H1 (cell line): ENCODE data around the gene RELL2. TPM values are rescaled to one million over a fixed set of nuclear protein-coding genes. Genes with fewer than 3 reads are reported as not detected.

Experiments
- CTCF ChIA-PET: fragments of 300-600 bp; sonication (Branson Sonifier 250); formaldehyde crosslinking; loops from one replicate; lab custom pipeline; 2021; ENCODE audit not compliant: partially characterized antibody; lab: Charles Lee
- POLR2A ChIA-PET: fragments of 300-600 bp; sonication (Branson Sonifier 250); formaldehyde crosslinking; loops from one replicate; lab custom pipeline; 2021; ENCODE audit warnings: inconsistent platforms; ENCODE audit not compliant: partially characterized antibody; lab: Charles Lee
- DNase-seq, 2 experiments: peaks; one replicate each; pipeline versions ENCODE4 v3.0.0 to v3.0.0-alpha.2; 2010 to 2022; ENCODE audit warnings: low spot score in 2 of 2, low read depth in 1 of 2, mixed read lengths in 1 of 2
- FAIRE-seq: peaks from 2 replicates; lab custom pipeline; 2011; peaks lifted over from hg19 to GRCh38; lab: Jason Lieb, UNC
- H2AFZ ChIP-seq: 2 replicates; pipeline ENCODE4 v1.8.1; 2012; ENCODE audit warnings: low read length, inconsistent platforms
- H2AK5ac ChIP-seq: 2 replicates; pipeline ENCODE4 v1.6.1; 2013; ENCODE audit warnings: low read depth, low read length
- H2BK120ac ChIP-seq: replicated peaks from 2 replicates; pipeline ENCODE3; 2013; ENCODE audit warnings: low read depth, low read length, inconsistent platforms
- H2BK12ac ChIP-seq: 2 replicates; pipeline ENCODE4 v1.6.1; 2013; ENCODE audit warnings: low read depth, low read length
- H2BK15ac ChIP-seq: 2 replicates; pipeline ENCODE4 v1.6.1; 2013; ENCODE audit warnings: low read length
- H2BK20ac ChIP-seq: 2 replicates; pipeline ENCODE4 v1.6.1; 2013; ENCODE audit warnings: low read length
- H2BK5ac ChIP-seq: 2 replicates; pipeline ENCODE4 v1.6.1; 2013; ENCODE audit warnings: low read depth, low read length
- H3K14ac ChIP-seq: 2 replicates; pipeline ENCODE4 v1.6.1; 2013; ENCODE audit warnings: inconsistent platforms; ENCODE audit not compliant: insufficient read length
- H3K18ac ChIP-seq: 2 replicates; pipeline ENCODE4 v1.6.1; 2013; ENCODE audit warnings: low read length; ENCODE audit errors: extremely low read depth
- H3K23ac ChIP-seq: 2 replicates; pipeline ENCODE4 v1.6.1; 2013; ENCODE audit warnings: inconsistent platforms; ENCODE audit not compliant: insufficient read length
- H3K23me2 ChIP-seq: 2 replicates; pipeline ENCODE4 v1.6.1; 2013; ENCODE audit warnings: low read depth, low read length
- H3K27ac ChIP-seq: 2 replicates; pipeline ENCODE4 v1.6.1; 2011; ENCODE audit warnings: low read depth, low read length, inconsistent platforms
- H3K27me3 ChIP-seq, 4 experiments: replicated peaks in 1 of 4; 1 replicate in 1 of 4; 2 replicates in 3 of 4; pipeline versions ENCODE4 v1.6.1 to v1.8.1; 2011 to 2013; ENCODE audit warnings: low read length in 3 of 4, mild to moderate bottlenecking in 3 of 4, inconsistent platforms in 2 of 4, mixed read lengths in 2 of 4, moderate library complexity in 1 of 4; ENCODE audit not compliant: control insufficient read depth in 3 of 4, insufficient read depth in 3 of 4; ENCODE audit errors: extremely low read depth in 1 of 4
- H3K36me3 ChIP-seq, 4 experiments: 2 replicates each; pipeline versions ENCODE4 v1.6.1 to v1.8.1; 2011 to 2013; ENCODE audit warnings: mild to moderate bottlenecking in 4 of 4, low read length in 3 of 4, moderate library complexity in 2 of 4, control low read depth in 1 of 4, inconsistent platforms in 1 of 4; ENCODE audit not compliant: insufficient read depth in 4 of 4, control insufficient read depth in 2 of 4
- H3K4ac ChIP-seq: replicated peaks from 2 replicates; pipeline ENCODE3; 2013; ENCODE audit warnings: low read length, low read depth, mixed read lengths, inconsistent platforms; ENCODE audit not compliant: insufficient read length
- H3K4me1 ChIP-seq, 4 experiments: replicated peaks in 1 of 4; 1 replicate in 1 of 4; 2 replicates in 3 of 4; pipeline versions ENCODE4 v1.6.1 to v1.8.1; 2011 to 2013; ENCODE audit warnings: low read length in 3 of 4, inconsistent platforms in 2 of 4, mixed read lengths in 1 of 4; ENCODE audit not compliant: insufficient read depth in 4 of 4, control insufficient read depth in 3 of 4
- H3K4me2 ChIP-seq, 2 experiments: 2 replicates each; pipeline versions ENCODE4 v1.6.1 to v1.8.1; 2011 to 2013; ENCODE audit warnings: low read depth in 2 of 2, low read length in 2 of 2, control low read depth in 1 of 2, inconsistent platforms in 1 of 2, mild to moderate bottlenecking in 1 of 2; ENCODE audit not compliant: insufficient read depth in 1 of 2
- H3K4me3 ChIP-seq, 4 experiments: fragments of 200-600, 300-600 bp in 1 of 4; sonication (generic), shearing (Covaris generic), sonication (Bioruptor Twin) in 1 of 4; 2 replicates each; pipeline versions ENCODE4 v1.5.1 to v1.8.1; 2011 to 2016; ENCODE audit warnings: low read length in 4 of 4, low read depth in 3 of 4, control low read depth in 2 of 4, inconsistent platforms in 2 of 4, mild to moderate bottlenecking in 2 of 4, mixed read lengths in 1 of 4, moderate library complexity in 1 of 4; ENCODE audit not compliant: insufficient read depth in 2 of 4; ENCODE audit errors: extremely low read depth in 1 of 4
- H3K56ac ChIP-seq: replicated peaks from 2 replicates; pipeline ENCODE3; 2013; ENCODE audit warnings: low read depth, mild to moderate bottlenecking, mixed read lengths, low read length, inconsistent platforms; ENCODE audit not compliant: insufficient read length
- H3K79me1 ChIP-seq: 2 replicates; pipeline ENCODE4 v1.6.1; 2013; ENCODE audit warnings: low read depth, low read length, control low read depth
- H3K79me2 ChIP-seq, 2 experiments: 2 replicates each; pipeline versions ENCODE4 v1.6.1 to v1.8.1; 2012 to 2013; ENCODE audit warnings: low read length in 2 of 2, mild to moderate bottlenecking in 2 of 2, inconsistent platforms in 1 of 2; ENCODE audit not compliant: insufficient read depth in 2 of 2, control insufficient read depth in 1 of 2
- H3K9ac ChIP-seq, 4 experiments: replicated peaks in 1 of 4; 1 replicate in 1 of 4; 2 replicates in 3 of 4; pipeline versions ENCODE4 v1.6.1 to v1.8.1; 2011 to 2013; ENCODE audit warnings: low read depth in 3 of 4, low read length in 3 of 4, control low read depth in 2 of 4, mild to moderate bottlenecking in 2 of 4, moderate library complexity in 2 of 4, inconsistent platforms in 1 of 4; ENCODE audit errors: extremely low read depth in 1 of 4
- H3K9me3 ChIP-seq, 2 experiments: 2 replicates each; pipeline versions ENCODE4 v1.6.1 to v1.8.1; 2012 to 2013; ENCODE audit warnings: mild to moderate bottlenecking in 2 of 2, moderate library complexity in 2 of 2, control low read depth in 1 of 2, inconsistent platforms in 1 of 2, low read depth in 1 of 2, low read length in 1 of 2, mixed read lengths in 1 of 2; ENCODE audit not compliant: insufficient read depth in 2 of 2
- H4K20me1 ChIP-seq, 2 experiments: replicated peaks in 1 of 2; 2 replicates each; pipeline versions ENCODE3 to v1.8.1; 2011 to 2013; ENCODE audit warnings: inconsistent platforms in 2 of 2, low read length in 2 of 2, mild to moderate bottlenecking in 1 of 2; ENCODE audit not compliant: insufficient read depth in 2 of 2, control insufficient read depth in 1 of 2
- H4K5ac ChIP-seq: 2 replicates; pipeline ENCODE4 v1.6.1; 2013; ENCODE audit warnings: low read length, low read depth, mixed read lengths, inconsistent platforms; ENCODE audit not compliant: insufficient read length
- H4K8ac ChIP-seq: 2 replicates; pipeline ENCODE4 v1.8.0; 2013; ENCODE audit warnings: mild to moderate bottlenecking, moderate library complexity, low read length, inconsistent platforms; ENCODE audit not compliant: insufficient read depth; ENCODE audit errors: extremely low read depth
- H4K91ac ChIP-seq: replicated peaks from 2 replicates; pipeline ENCODE3; 2013; ENCODE audit warnings: low read length, mixed read lengths, inconsistent platforms; ENCODE audit not compliant: insufficient read length
- BRCA1 ChIP-seq: IDR thresholded peaks from 2 replicates; pipeline ENCODE4 v1.6.1; 2012; ENCODE audit warnings: low read depth, low read length, improper control_type of control experiment
- CREB1 ChIP-seq: IDR thresholded peaks from 2 replicates; pipeline ENCODE4 v1.6.1; 2012; ENCODE audit warnings: inconsistent platforms
- CTBP2 ChIP-seq: IDR thresholded peaks from 2 replicates; pipeline ENCODE4 v1.7.0; 2011; ENCODE audit warnings: borderline replicate concordance, mild to moderate bottlenecking, moderate library complexity, mixed read lengths, low read length; ENCODE audit not compliant: insufficient read depth, insufficient read length
- EP300 ChIP-seq, 2 experiments: IDR thresholded peaks; 1 replicate in 1 of 2; 2 replicates in 1 of 2; pipeline ENCODE4 v1.6.1; 2011 to 2012; ENCODE audit warnings: low read depth in 2 of 2, low read length in 2 of 2, mild to moderate bottlenecking in 2 of 2, borderline replicate concordance in 1 of 2, inconsistent platforms in 1 of 2, moderate library complexity in 1 of 2
- FOSL1 ChIP-seq: IDR thresholded peaks from 2 replicates; pipeline ENCODE4 v1.6.1; 2011; ENCODE audit warnings: mild to moderate bottlenecking, low read depth, low read length, moderate library complexity; ENCODE audit not compliant: insufficient read depth
- RXRA ChIP-seq: IDR thresholded peaks from 2 replicates; pipeline ENCODE4 v1.6.1; 2011; ENCODE audit warnings: low read depth, mild to moderate bottlenecking, low read length, moderate library complexity; ENCODE audit not compliant: insufficient read depth
- SP1 ChIP-seq: IDR thresholded peaks from 2 replicates; pipeline ENCODE4 v1.6.1; 2011; ENCODE audit warnings: low read depth, low read length
- SP4 ChIP-seq: IDR thresholded peaks from 2 replicates; pipeline ENCODE4 v1.6.1; 2012; ENCODE audit warnings: low read length, inconsistent platforms
- SUZ12 ChIP-seq: fragments of 200-600 bp; sonication (generic); IDR thresholded peaks from 2 replicates; pipeline ENCODE4 v1.6.1; 2012; ENCODE audit warnings: mild to moderate bottlenecking, inconsistent platforms, low read length, moderate library complexity, mixed read lengths
- TEAD4 ChIP-seq: IDR thresholded peaks from 2 replicates; pipeline ENCODE4 v1.6.1; 2012; ENCODE audit warnings: low read depth, low read length, inconsistent platforms, mixed read lengths
- WGBS, 2 experiments: shearing (Covaris generic) in 1 of 2; methylation state at CpG; one replicate each; pipeline versions ENCODE4 v1.1.6 to v1.1.7; 2013 to 2015; ENCODE audit warnings: low lambda C conversion rate in 2 of 2, mixed read lengths in 2 of 2, inconsistent platforms in 1 of 2, low coverage in 1 of 2, missing lambda C conversion rate in 1 of 2; ENCODE audit not compliant: insufficient replicate concordance in 2 of 2, insufficient coverage in 1 of 2, insufficient read length in 1 of 2; ENCODE audit errors: extremely low coverage in 1 of 2, missing lambda C conversion rate in 1 of 2; 5-methylcytosine and 5-hydroxymethylcytosine counted together
- polyA plus RNA-seq, 7 experiments: library from polyadenylated mRNA; depleted of rRNA in 3 of 7; stranded (reverse) in 5 of 7; unstranded in 2 of 7; fragments of >200 nt in 5 of 7; fragments of 200-250 nt in 2 of 7; gene quantifications; 1 replicate in 5 of 7; 2 replicates in 1 of 7; 4 replicates in 1 of 7; pipeline versions ENCODE4 v1.2.1 to v1.2.3, GENCODE V29; 2011 to 2013; ENCODE audit warnings: missing spikeins in 2 of 7, mixed read lengths in 2 of 7
- total RNA-seq: library from RNA; stranded (reverse); fragmentation: NEBNext Ultra II Directional; extraction: Animal tissue kit (Norgen Biotek cat#: 25700); gene quantifications from 2 replicates; pipeline ENCODE4 v1.2.1, GENCODE V29; 2021
- TF ChIP-seq, protein P1 (sequence below): IDR thresholded peaks from 2 replicates; pipeline ENCODE4 v1.6.1; 2012; ENCODE audit warnings: inconsistent platforms
- TF ChIP-seq, protein P2 (sequence below): IDR thresholded peaks from 2 replicates; pipeline ENCODE4 v1.6.1; 2011; ENCODE audit warnings: low read length, improper control_type of control experiment

The RELL2 gene
- total and polyA plus RNA-seq, 2 of the 8 experiments (the other 6 are each of a cell fraction or from before 2014, with no cell fraction given), result 18.6 to 23.7 TPM

DNA sequence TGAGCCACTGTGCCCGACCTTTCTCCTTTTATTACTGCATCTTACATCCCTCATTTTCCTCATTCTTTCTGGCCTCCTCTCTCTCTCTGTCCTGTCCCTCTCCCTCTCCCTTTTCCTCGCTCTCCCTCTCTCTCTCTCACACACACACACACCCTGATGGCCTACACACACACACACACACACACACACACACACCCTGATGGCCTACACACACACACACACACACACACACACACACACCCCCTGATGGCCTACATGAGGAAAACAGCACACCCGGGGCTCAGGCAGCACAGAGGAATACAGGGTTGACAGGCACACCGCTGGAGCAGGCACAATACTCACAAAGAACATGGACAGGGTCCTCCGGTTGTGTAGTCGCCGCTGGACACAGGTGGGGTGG lies 18.2 kb downstream of the RELL2 start:
- no peaks in the 10 kb centered on the region for H3K79me1 ChIP-seq
- H2BK20ac ChIP-seq, result no peak overlapping the region
- H3K9ac ChIP-seq, result no peak overlapping the region
- H3K27me3 ChIP-seq, result no peaks in the 10 kb centered on the region; a peak in 1 of 7 replicates
- H3K23ac ChIP-seq, result no peak overlapping the region
- no peak overlapping the region for H3K56ac ChIP-seq
- no peak overlapping the region for H2AFZ ChIP-seq
- H3K23me2 ChIP-seq, result peaks cover 3% of the 10 kb centered on the region; the same call in 1 of the 2 replicates
- no peak overlapping the region for H2AK5ac ChIP-seq
- DNase-seq (no peak), FAIRE-seq (no peak)
- H3K4me3 ChIP-seq, result no peak overlapping the region
- H2BK12ac ChIP-seq, result no peak overlapping the region
- no peak overlapping the region for H3K18ac ChIP-seq
- no peak overlapping the region for H2BK15ac ChIP-seq
- H4K8ac ChIP-seq, result no peak overlapping the region
- H3K14ac ChIP-seq, result no peak overlapping the region
- H4K5ac ChIP-seq, result no peak overlapping the region
- no peak overlapping the region for H3K27ac ChIP-seq
- POLR2A ChIA-PET, result interaction anchor here (1.1 to 2.0 kb wide), 3 partner anchors 12 to 36 kb away, joined by 3 to 6 read pairs (median 5); partner anchors contain the start of gene DIAPH1
- H3K79me2 ChIP-seq, result no peaks in the 10 kb centered on the region
- no peaks in the 10 kb centered on the region for H3K9me3 ChIP-seq
- H3K4me2 ChIP-seq, result no peak overlapping the region
- CTCF ChIA-PET, result interaction anchor here (1.2 to 1.3 kb wide), 2 partner anchors 14 kb away, joined by 4 to 6 read pairs; no protein-coding TSS in a partner anchor
- no peak overlapping the region for H3K4ac ChIP-seq
- WGBS, 2 experiments, result 93% methylated on average over 6 of the region's 7 CpGs; no CpG with 5 or more reads in 1 of the 2 experiments
- peaks cover 2 to 19% (median 12%) of the 10 kb centered on the region in 4 experiments; a peak in 5 of 8 replicates for H3K36me3 ChIP-seq
- H2BK5ac ChIP-seq, result no peak overlapping the region
- H4K20me1 ChIP-seq, result peaks cover 3 to 6% of the 10 kb centered on the region in 2 experiments
- H4K91ac ChIP-seq, result no peak overlapping the region
- peaks cover 2 to 8% (median 6%) of the 10 kb centered on the region in 4 experiments for H3K4me1 ChIP-seq
- no peak overlapping the region for H2BK120ac ChIP-seq
- TF ChIP-seq RXRA, result no peak
- TF ChIP-seq BRCA1, result no peak
- TF ChIP-seq, protein P1, sequence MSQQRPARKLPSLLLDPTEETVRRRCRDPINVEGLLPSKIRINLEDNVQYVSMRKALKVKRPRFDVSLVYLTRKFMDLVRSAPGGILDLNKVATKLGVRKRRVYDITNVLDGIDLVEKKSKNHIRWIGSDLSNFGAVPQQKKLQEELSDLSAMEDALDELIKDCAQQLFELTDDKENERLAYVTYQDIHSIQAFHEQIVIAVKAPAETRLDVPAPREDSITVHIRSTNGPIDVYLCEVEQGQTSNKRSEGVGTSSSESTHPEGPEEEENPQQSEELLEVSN, result no peak
- TF ChIP-seq, protein P2, sequence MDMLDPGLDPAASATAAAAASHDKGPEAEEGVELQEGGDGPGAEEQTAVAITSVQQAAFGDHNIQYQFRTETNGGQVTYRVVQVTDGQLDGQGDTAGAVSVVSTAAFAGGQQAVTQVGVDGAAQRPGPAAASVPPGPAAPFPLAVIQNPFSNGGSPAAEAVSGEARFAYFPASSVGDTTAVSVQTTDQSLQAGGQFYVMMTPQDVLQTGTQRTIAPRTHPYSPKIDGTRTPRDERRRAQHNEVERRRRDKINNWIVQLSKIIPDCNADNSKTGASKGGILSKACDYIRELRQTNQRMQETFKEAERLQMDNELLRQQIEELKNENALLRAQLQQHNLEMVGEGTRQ, result no peak
- no peak for TF ChIP-seq CTBP2
- no peak for TF ChIP-seq EP300 (IDR thresholded peaks at IDR 0.05; ENCODE audit: borderline replicate concordance in 1 of 2, low read depth in 2 of 2, low read length in 2 of 2)
- TF ChIP-seq CREB1, result no peak
- no peak for TF ChIP-seq SP1
- TF ChIP-seq TEAD4, result no peak
- TF ChIP-seq SP4, result no peak
- no peak for TF ChIP-seq FOSL1
- TF ChIP-seq SUZ12, result no peak
